Dermis blood vessel endothelial cell (primary cell): ENCODE measurements around the gene MTFR1L. TPM values are rescaled to one million over a fixed set of nuclear protein-coding genes. Genes with fewer than 3 reads are reported as not detected.
A peak's percentile ranks its signal among the peaks of the same experiment; 100 is the strongest.
"Not testable (repeated sequence)": the region's sequence is repeated elsewhere in the genome, so short reads cannot be mapped to it uniquely, and the experiment has no call there.

Source experiments
- DNase-seq: peaks from one replicate; pipeline ENCODE4 v3.0.0; 2010
- total RNA-seq: library from RNA; depleted of rRNA; stranded (reverse); fragments of >200 nt; gene quantifications from 2 replicates; pipeline ENCODE4 v1.2.3, GENCODE V29; 2014

The MTFR1L gene
- total RNA-seq, 1 donor from 2014 or later: 27.4 TPM

GRCh38 chr1:25829046-25829445, 9.3 kb downstream of the MTFR1L start:
- no peak for DNase-seq

GRCh38 chr1:25831569-25832196, 11.9 kb downstream of the MTFR1L start:
- DNase-seq: no peak

GRCh38 chr1:25832336-25833037, 12.7 kb downstream of the MTFR1L start:
- no peak for DNase-seq

- DNase-seq: no peak
These were observed 13.4 kb downstream of the MTFR1L start for GRCh38 chr1:25833158-25833557.

- DNase-seq: no peak
These were observed 15.1 kb downstream of the MTFR1L start for GRCh38 chr1:25834894-25835293.

GRCh38 chr1:25836695-25837094, 16.9 kb downstream of the MTFR1L start:
- no peak for DNase-seq

GRCh38 chr1:25837262-25837875, 17.6 kb downstream of the MTFR1L start:
- peak; percentile 29 for DNase-seq

GRCh38 chr1:25839808-25840207, 20.1 kb downstream of the MTFR1L start:
- DNase-seq: not testable (repeated sequence)

- DNase-seq: no peak
These were observed 23.7 kb downstream of the MTFR1L start for GRCh38 chr1:25843483-25843882.

GRCh38 chr1:25844536-25845337, 25.0 kb downstream of the MTFR1L start:
- DNase-seq: no peak

- DNase-seq: no peak
These were observed 25.9 kb downstream of the MTFR1L start for GRCh38 chr1:25845664-25846063.

GRCh38 chr1:25847929-25848328, 28.2 kb downstream of the MTFR1L start:
- no peak for DNase-seq

GRCh38 chr1:25848531-25848930, 28.8 kb downstream of the MTFR1L start:
- DNase-seq: peak; percentile 38

- DNase-seq: no peak
These were observed 34.8 kb downstream of the MTFR1L start for GRCh38 chr1:25854554-25854953.

- no peak for DNase-seq
These were observed 37.1 kb downstream of the MTFR1L start for GRCh38 chr1:25856856-25857255.

GRCh38 chr1:25858494-25858893, 38.7 kb downstream of the MTFR1L start:
- DNase-seq: no peak

- peak; percentile 90 for DNase-seq
These were observed 39.4 kb downstream of the MTFR1L start, which contains the start of gene AUNIP for GRCh38 chr1:25858906-25859789. Gene AUNIP (minus strand): TSS chr1:25859457. CDS start chr1:25859357, 100 bp downstream.

GRCh38 chr1:25861316-25862286, 41.8 kb downstream of the MTFR1L start:
- DNase-seq: peak; percentile 38

GRCh38 chr1:25862785-25863485, 43.2 kb downstream of the MTFR1L start:
- DNase-seq: no peak
